Suprapubic skin (tissue), 3 donors: Measurements from ENCODE around the gene FA2H.

Source experiments
- EP300 ChIP-seq: sonication (generic); formaldehyde crosslinking; IDR thresholded peaks from one replicate; pipeline ENCODE4 v1.6.1; 2017; ENCODE audit warnings: antibody characterized with exemption
- POLR2A ChIP-seq, 2 donors: fragments of 450-650 bp; IDR thresholded peaks; one replicate each; pipeline ENCODE4 v1.6.1; 2017; ENCODE audit warnings: antibody characterized with exemption in 2 of 2, mild to moderate bottlenecking in 2 of 2, moderate library complexity in 2 of 2
- TF ChIP-seq, protein P1 (sequence below), 2 donors: fragments of 200-600 bp in 1 of 2; fragments of 450-650 bp in 1 of 2; sonication (generic) in 1 of 2; IDR thresholded peaks; one replicate each; pipeline ENCODE4 v1.5.1; 2016 to 2019; ENCODE audit warnings: antibody characterized with exemption in 2 of 2, mild to moderate bottlenecking in 1 of 2, moderate library complexity in 1 of 2

DNA sequence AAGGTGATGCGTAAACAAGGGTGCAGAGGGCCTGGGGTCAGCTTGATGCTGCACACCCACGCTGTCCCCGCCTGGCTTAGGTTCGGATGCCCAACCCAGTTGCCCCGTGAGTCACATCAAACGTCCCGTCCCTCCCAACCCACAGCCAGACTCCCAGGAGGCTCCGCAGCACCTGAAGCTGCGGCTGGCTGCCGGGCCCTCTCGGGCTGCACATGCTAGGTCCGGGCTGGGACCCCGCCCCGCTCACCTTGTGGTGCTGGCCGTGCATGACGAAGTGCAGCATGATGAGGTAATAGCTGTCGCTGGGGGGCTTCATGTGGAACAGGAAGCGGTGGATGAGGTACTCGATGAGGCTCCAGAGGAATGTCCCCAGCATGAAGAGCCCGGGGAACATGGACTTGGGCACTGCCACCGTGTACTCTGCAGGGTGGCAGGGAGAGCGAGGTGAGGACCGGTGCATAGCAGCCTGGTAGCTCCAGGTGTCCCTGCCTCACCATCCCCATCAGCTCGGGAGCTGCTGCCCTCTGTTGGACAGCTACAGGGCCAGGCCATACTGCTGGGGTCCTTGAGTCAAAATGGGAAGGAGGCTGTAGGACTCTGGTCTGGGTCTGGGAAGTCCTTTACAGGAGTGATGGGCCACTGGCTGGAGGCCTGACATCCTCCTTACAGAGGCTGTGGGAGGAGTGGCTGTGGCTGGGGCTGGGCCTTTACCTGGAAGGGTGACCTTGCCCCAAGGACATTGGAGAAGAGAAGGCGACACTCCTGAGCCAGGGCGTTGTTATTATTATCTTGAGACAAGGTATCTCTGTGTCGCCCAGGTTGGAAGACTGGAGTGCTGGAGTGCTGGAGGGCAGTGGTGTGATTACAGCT, 55.6 kb downstream of the FA2H start:
- TF ChIP-seq EP300 = no peak
- TF ChIP-seq, protein P1, sequence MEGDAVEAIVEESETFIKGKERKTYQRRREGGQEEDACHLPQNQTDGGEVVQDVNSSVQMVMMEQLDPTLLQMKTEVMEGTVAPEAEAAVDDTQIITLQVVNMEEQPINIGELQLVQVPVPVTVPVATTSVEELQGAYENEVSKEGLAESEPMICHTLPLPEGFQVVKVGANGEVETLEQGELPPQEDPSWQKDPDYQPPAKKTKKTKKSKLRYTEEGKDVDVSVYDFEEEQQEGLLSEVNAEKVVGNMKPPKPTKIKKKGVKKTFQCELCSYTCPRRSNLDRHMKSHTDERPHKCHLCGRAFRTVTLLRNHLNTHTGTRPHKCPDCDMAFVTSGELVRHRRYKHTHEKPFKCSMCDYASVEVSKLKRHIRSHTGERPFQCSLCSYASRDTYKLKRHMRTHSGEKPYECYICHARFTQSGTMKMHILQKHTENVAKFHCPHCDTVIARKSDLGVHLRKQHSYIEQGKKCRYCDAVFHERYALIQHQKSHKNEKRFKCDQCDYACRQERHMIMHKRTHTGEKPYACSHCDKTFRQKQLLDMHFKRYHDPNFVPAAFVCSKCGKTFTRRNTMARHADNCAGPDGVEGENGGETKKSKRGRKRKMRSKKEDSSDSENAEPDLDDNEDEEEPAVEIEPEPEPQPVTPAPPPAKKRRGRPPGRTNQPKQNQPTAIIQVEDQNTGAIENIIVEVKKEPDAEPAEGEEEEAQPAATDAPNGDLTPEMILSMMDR (IDR thresholded peaks at IDR 0.05) = no peak
- TF ChIP-seq POLR2A (IDR thresholded peaks at IDR 0.05) = no peak
